ENCODE measurements around the gene KLF14.

KLF14 gene

DNA sequence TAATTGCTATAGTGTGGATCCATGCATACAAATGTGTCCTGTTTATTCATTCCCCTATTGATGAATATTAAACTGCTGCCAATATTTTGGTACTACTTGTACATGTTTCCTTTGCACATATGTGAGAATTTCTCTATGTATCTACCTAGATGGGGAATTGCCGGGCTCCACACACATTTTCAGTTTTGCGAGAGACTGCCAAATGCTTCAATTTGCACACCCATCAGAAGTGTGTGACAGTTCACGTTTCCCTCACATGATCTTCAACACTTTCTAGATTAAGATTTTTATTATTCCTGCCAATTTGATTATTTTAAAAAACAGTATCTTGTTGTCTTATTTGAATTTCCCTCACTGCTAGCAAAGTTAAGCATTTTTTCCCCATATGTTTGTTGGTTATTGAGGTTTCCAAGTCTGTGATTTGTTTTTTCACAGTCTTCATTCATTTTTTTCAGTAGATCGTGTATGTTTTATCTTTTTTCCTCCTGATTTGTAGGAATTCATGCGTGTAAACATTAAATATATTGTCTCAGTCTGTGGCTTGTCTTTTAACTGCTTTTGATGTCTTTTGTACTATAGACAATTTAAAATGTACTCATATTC, 2.4 kb upstream of the KLF14 start:
- ChIA-PET CTCF (no interaction called here), POLR2A (no interaction called here)
- 80% methylated on average over 1 of the region's 5 CpGs for WGBS (ENCODE audit: insufficient coverage)
- Histone ChIP-seq H3K4me3 (ENCODE audit: control insufficient read depth in 1 of 7, extremely low read depth in 1 of 7, insufficient read depth in 4 of 7, low read depth in 2 of 7, low read length in 6 of 7) (no peak overlapping the region), H3K27ac (ENCODE audit: insufficient read depth in 1 of 2, low read depth in 1 of 2, low read length in 2 of 2, poor library complexity in 1 of 2, severe bottlenecking in 2 of 2) (no peak overlapping the region), H3K4me1 (ENCODE audit: control extremely low read depth in 1 of 4, control insufficient read depth in 4 of 4, insufficient read depth in 4 of 4, low read length in 3 of 4) (peaks cover 3 to 13% (median 6%) of the 10 kb centered on the region in 4 experiments), H3K9me3 (ENCODE audit: control extremely low read depth in 1 of 5, control insufficient read depth in 4 of 5, insufficient read depth in 2 of 5, low read depth in 1 of 5, low read length in 4 of 5) (peaks cover 0 to 22% (median 16%) of the 10 kb centered on the region in 5 experiments), H3K27me3 (replicated peaks in 2 of 5; ENCODE audit: control insufficient read depth in 4 of 5, insufficient read depth in 5 of 5, low read length in 4 of 5) (peaks cover 25 to 93% (median 46%) of the 10 kb centered on the region in 5 experiments), H3K36me3 (ENCODE audit: control insufficient read depth in 4 of 4, insufficient read depth in 4 of 4, low read length in 3 of 4) (no peaks in the 10 kb centered on the region)
- no peak for DNase-seq

- Histone ChIP-seq H3K27me3 (replicated peaks in 2 of 5; ENCODE audit: control insufficient read depth in 4 of 5, insufficient read depth in 5 of 5, low read length in 4 of 5) (peaks cover 30 to 93% (median 48%) of the 10 kb centered on the region in 5 experiments), H3K4me3 (ENCODE audit: control insufficient read depth in 1 of 7, extremely low read depth in 1 of 7, insufficient read depth in 4 of 7, low read depth in 2 of 7, low read length in 6 of 7) (peak overlapping the region in 6 of 7 experiments; percentile 56 to 85 (median 64)), H3K27ac (ENCODE audit: insufficient read depth in 1 of 2, low read depth in 1 of 2, low read length in 2 of 2, poor library complexity in 1 of 2, severe bottlenecking in 2 of 2) (no peak overlapping the region), H3K9me3 (ENCODE audit: control extremely low read depth in 1 of 5, control insufficient read depth in 4 of 5, insufficient read depth in 2 of 5, low read depth in 1 of 5, low read length in 4 of 5) (peaks cover 0 to 29% (median 22%) of the 10 kb centered on the region in 5 experiments), H3K4me1 (ENCODE audit: control extremely low read depth in 1 of 4, control insufficient read depth in 4 of 4, insufficient read depth in 4 of 4, low read length in 3 of 4) (peaks cover 3 to 13% (median 6%) of the 10 kb centered on the region in 4 experiments), H3K36me3 (ENCODE audit: control insufficient read depth in 4 of 4, insufficient read depth in 4 of 4, low read length in 3 of 4) (no peaks in the 10 kb centered on the region)
- ChIA-PET POLR2A (no interaction called here), CTCF (no interaction called here)
- 0% methylated on average over 1 of the region's 13 CpGs for whole genome bisulfite sequencing (ENCODE audit: insufficient coverage)
- peak in 2 of 3 donors; percentile 47 to 56 for DNase-seq
These were observed 1.1 kb upstream of the KLF14 start for GRCh38 chr7:130734815-130735716.

GRCh38 chr7:130732980-130733930, 752 bp downstream of the KLF14 start:
- no peaks in the 10 kb centered on the region for H3K36me3 ChIP-seq (ENCODE audit: control insufficient read depth in 4 of 4, insufficient read depth in 4 of 4, low read length in 3 of 4)
- ChIA-PET CTCF (interaction anchor here (1.3 to 2.7 kb wide), 3 partner anchors 11 to 25 kb away, joined by 3 to 8 read pairs (median 7); no protein-coding TSS in a partner anchor), POLR2A (no interaction called here)
- H3K9me3 ChIP-seq (ENCODE audit: control extremely low read depth in 1 of 5, control insufficient read depth in 4 of 5, insufficient read depth in 2 of 5, low read depth in 1 of 5, low read length in 4 of 5) = peaks cover 0 to 32% (median 24%) of the 10 kb centered on the region in 5 experiments
- peaks cover 3 to 13% (median 6%) of the 10 kb centered on the region in 4 experiments for H3K4me1 ChIP-seq (ENCODE audit: control extremely low read depth in 1 of 4, control insufficient read depth in 4 of 4, insufficient read depth in 4 of 4, low read length in 3 of 4)
- no peak overlapping the region for H3K27ac ChIP-seq (ENCODE audit: insufficient read depth in 1 of 2, low read depth in 1 of 2, low read length in 2 of 2, poor library complexity in 1 of 2, severe bottlenecking in 2 of 2)
- peaks cover 35 to 86% (median 40%) of the 10 kb centered on the region in 5 experiments for H3K27me3 ChIP-seq (replicated peaks in 2 of 5; ENCODE audit: control insufficient read depth in 4 of 5, insufficient read depth in 5 of 5, low read length in 4 of 5)
- WGBS (ENCODE audit: insufficient coverage) = 14% methylated on average over 80 of the region's 100 CpGs
- peak in 2 of 3 donors; percentile 50 to 54 for DNase-seq
- peak overlapping the region; percentile 29 to 85 (median 63) for H3K4me3 ChIP-seq (ENCODE audit: control insufficient read depth in 1 of 7, extremely low read depth in 1 of 7, insufficient read depth in 4 of 7, low read depth in 2 of 7, low read length in 6 of 7)

GRCh38 chr7:130723784-130724183, 10.2 kb downstream of the KLF14 start:
- Histone ChIP-seq H3K4me3 (ENCODE audit: control insufficient read depth in 1 of 7, extremely low read depth in 1 of 7, insufficient read depth in 4 of 7, low read depth in 2 of 7, low read length in 6 of 7) (no peak overlapping the region), H3K9me3 (ENCODE audit: control extremely low read depth in 1 of 5, control insufficient read depth in 4 of 5, insufficient read depth in 2 of 5, low read depth in 1 of 5, low read length in 4 of 5) (no peaks in the 10 kb centered on the region), H3K36me3 (ENCODE audit: control insufficient read depth in 4 of 4, insufficient read depth in 4 of 4, low read length in 3 of 4) (no peaks in the 10 kb centered on the region), H3K27ac (ENCODE audit: insufficient read depth in 1 of 2, low read depth in 1 of 2, low read length in 2 of 2, poor library complexity in 1 of 2, severe bottlenecking in 2 of 2) (no peak overlapping the region), H3K4me1 (ENCODE audit: control extremely low read depth in 1 of 4, control insufficient read depth in 4 of 4, insufficient read depth in 4 of 4, low read length in 3 of 4) (no peaks in the 10 kb centered on the region), H3K27me3 (replicated peaks in 2 of 5; ENCODE audit: control insufficient read depth in 4 of 5, insufficient read depth in 5 of 5, low read length in 4 of 5) (peaks cover 11 to 37% (median 18%) of the 10 kb centered on the region in 5 experiments)
- WGBS (ENCODE audit: insufficient coverage) = no CpG with 5 or more reads among the region's 4 CpGs
- ChIA-PET CTCF (no interaction called here), POLR2A (no interaction called here)
- DNase-seq = no peak

- Histone ChIP-seq H3K4me1 (ENCODE audit: control extremely low read depth in 1 of 4, control insufficient read depth in 4 of 4, insufficient read depth in 4 of 4, low read length in 3 of 4) (no peaks in the 10 kb centered on the region), H3K4me3 (ENCODE audit: control insufficient read depth in 1 of 7, extremely low read depth in 1 of 7, insufficient read depth in 4 of 7, low read depth in 2 of 7, low read length in 6 of 7) (no peak overlapping the region), H3K27me3 (replicated peaks in 2 of 5; ENCODE audit: control insufficient read depth in 4 of 5, insufficient read depth in 5 of 5, low read length in 4 of 5) (peaks cover 11 to 34% (median 18%) of the 10 kb centered on the region in 5 experiments), H3K27ac (ENCODE audit: insufficient read depth in 1 of 2, low read depth in 1 of 2, low read length in 2 of 2, poor library complexity in 1 of 2, severe bottlenecking in 2 of 2) (no peak overlapping the region), H3K9me3 (ENCODE audit: control extremely low read depth in 1 of 5, control insufficient read depth in 4 of 5, insufficient read depth in 2 of 5, low read depth in 1 of 5, low read length in 4 of 5) (no peaks in the 10 kb centered on the region), H3K36me3 (ENCODE audit: control insufficient read depth in 4 of 4, insufficient read depth in 4 of 4, low read length in 3 of 4) (no peaks in the 10 kb centered on the region)
- 41% methylated on average over 3 of the region's 5 CpGs for WGBS (ENCODE audit: insufficient coverage)
- POLR2A ChIA-PET = interaction anchor here (0.6 to 0.7 kb wide), 2 partner anchors 30 to 179 kb away, joined by 3 read pairs; no protein-coding TSS in a partner anchor
- DNase-seq = peak; percentile 46 to 57 (median 54)
- CTCF ChIA-PET = interaction anchor here (0.6 to 1.6 kb wide), 3 partner anchors 11 to 480 kb away, joined by 3 to 8 read pairs (median 4); no protein-coding TSS in a partner anchor
These were observed 12.3 kb downstream of the KLF14 start for GRCh38 chr7:130721486-130722277.

DNA sequence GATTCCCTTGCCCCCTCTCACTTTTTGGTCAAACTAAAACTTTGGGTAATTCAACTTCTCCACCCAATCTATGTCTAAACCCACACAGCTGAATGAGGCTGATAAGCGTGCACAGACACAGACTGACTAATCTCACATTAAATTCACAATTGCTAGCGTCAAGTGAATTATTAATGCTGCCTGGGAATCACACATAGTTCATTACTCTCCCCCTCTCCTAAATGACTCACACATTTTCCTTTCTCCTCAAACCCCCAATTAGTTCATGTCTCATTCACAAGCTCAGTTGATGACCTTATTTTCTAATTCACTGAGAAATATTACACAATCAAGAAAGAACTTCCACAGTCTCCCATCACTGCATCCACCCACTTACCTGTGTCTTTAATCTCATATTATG, 14.5 kb downstream of the KLF14 start:
- ChIA-PET POLR2A (no interaction called here), CTCF (no interaction called here)
- Histone ChIP-seq H3K4me3 (ENCODE audit: control insufficient read depth in 1 of 7, extremely low read depth in 1 of 7, insufficient read depth in 4 of 7, low read depth in 2 of 7, low read length in 6 of 7) (no peak overlapping the region), H3K27me3 (replicated peaks in 2 of 5; ENCODE audit: control insufficient read depth in 4 of 5, insufficient read depth in 5 of 5, low read length in 4 of 5) (peaks cover 11 to 30% (median 18%) of the 10 kb centered on the region in 5 experiments), H3K4me1 (ENCODE audit: control extremely low read depth in 1 of 4, control insufficient read depth in 4 of 4, insufficient read depth in 4 of 4, low read length in 3 of 4) (no peaks in the 10 kb centered on the region), H3K27ac (ENCODE audit: insufficient read depth in 1 of 2, low read depth in 1 of 2, low read length in 2 of 2, poor library complexity in 1 of 2, severe bottlenecking in 2 of 2) (no peak overlapping the region), H3K9me3 (ENCODE audit: control extremely low read depth in 1 of 5, control insufficient read depth in 4 of 5, insufficient read depth in 2 of 5, low read depth in 1 of 5, low read length in 4 of 5) (no peaks in the 10 kb centered on the region), H3K36me3 (ENCODE audit: control insufficient read depth in 4 of 4, insufficient read depth in 4 of 4, low read length in 3 of 4) (no peaks in the 10 kb centered on the region)
- peak in 1 of 3 donors; percentile 54 for DNase-seq
- WGBS (ENCODE audit: insufficient coverage) = 90% methylated on average over 2 of the region's 2 CpGs

Data from common myeloid progenitor, CD34-positive (primary cell).